Sigmoid colon (tissue), 7 donors: ENCODE measurements around the gene RELL1. TPM values are rescaled to one million over a fixed set of nuclear protein-coding genes. Genes with fewer than 3 reads are reported as not detected.

ENCODE experiments used
- DNase-seq: peaks from one replicate; pipeline ENCODE4 v3.0.0-alpha.2; 2019
- H3K27ac ChIP-seq, 4 donors: fragments of 200-600 bp; sonication (generic); one replicate each; pipeline ENCODE4 v1.5.1; 2016 to 2019; ENCODE audit warnings: mild to moderate bottlenecking in 1 of 4
- H3K27me3 ChIP-seq, 3 donors: fragments of 200-600 bp; sonication (generic); one replicate each; pipeline ENCODE4 v1.5.1; 2019; ENCODE audit warnings: mild to moderate bottlenecking in 1 of 3
- H3K36me3 ChIP-seq, 4 donors: fragments of 200-600 bp; sonication (generic); one replicate each; pipeline ENCODE4 v1.5.1; 2016 to 2019
- H3K4me1 ChIP-seq, 4 donors: fragments of 200-600 bp; sonication (generic); one replicate each; pipeline ENCODE4 v1.5.1; 2017 to 2019
- H3K4me3 ChIP-seq, 4 donors: fragments of 200-600 bp; sonication (generic); one replicate each; pipeline ENCODE4 v1.5.1; 2017 to 2019; ENCODE audit warnings: mild to moderate bottlenecking in 2 of 4, moderate library complexity in 1 of 4
- H3K9me3 ChIP-seq, 4 donors: fragments of 200-600 bp in 3 of 4; sonication (generic) in 3 of 4; one replicate each; pipeline versions ENCODE4 v1.5.1 to v1.6.1; 2013 to 2019
- EP300 ChIP-seq, 4 donors: sonication (generic); formaldehyde crosslinking; IDR thresholded peaks; one replicate each; pipeline ENCODE4 v1.6.1; 2017; ENCODE audit warnings: antibody characterized with exemption in 4 of 4
- POLR2A ChIP-seq, 2 donors: fragments of 450-650 bp; IDR thresholded peaks; one replicate each; pipeline ENCODE4 v1.6.1; 2016; ENCODE audit warnings: antibody characterized with exemption in 2 of 2, mild to moderate bottlenecking in 2 of 2, moderate library complexity in 2 of 2
- POLR2AphosphoS5 ChIP-seq, 4 donors: sonication (generic); formaldehyde crosslinking; IDR thresholded peaks; one replicate each; pipeline ENCODE4 v1.6.1; 2017; ENCODE audit warnings: antibody characterized with exemption in 4 of 4
- WGBS, 2 donors: extraction: QIAGEN DNeasy Blood & Tissue Kit; methylation state at CpG; one replicate each; pipeline ENCODE4 v1.1.7; 2013; 5-methylcytosine and 5-hydroxymethylcytosine counted together
- intact Hi-C: fragments of 100-400 bp; cut with DNase I; formaldehyde crosslinking; loops from one replicate; pipeline ENCODE4 v1.15.1; 2023
- polyA plus RNA-seq, 3 donors: library from polyadenylated mRNA; stranded (reverse); fragments of 200-250 nt; gene quantifications; one replicate each; pipeline ENCODE4 v1.2.3, GENCODE V29; 2013
- total RNA-seq, 4 donors: library from RNA; depleted of rRNA; stranded (reverse); fragments of >200 nt; gene quantifications; one replicate each; pipeline ENCODE4 v1.1.0, GENCODE V29; 2016
- TF ChIP-seq, protein P1 (sequence below), 4 experiments: fragments of 450-650 bp in 3 of 4; fragments of 200-600 bp in 1 of 4; IDR thresholded peaks; one replicate each; pipeline ENCODE4 v1.5.1; 2016 to 2019; ENCODE audit warnings: antibody characterized with exemption in 4 of 4, mild to moderate bottlenecking in 3 of 4, moderate library complexity in 2 of 4
- donor health status: healthy with polysubstance abuse.
- donor health status: Bipolar disorder and iron deficiency.
- donor health status: healthy.

The RELL1 gene
- total and polyA plus RNA-seq, 7 donors, result 4.2 to 63.2 (median 38.8) TPM

DNA sequence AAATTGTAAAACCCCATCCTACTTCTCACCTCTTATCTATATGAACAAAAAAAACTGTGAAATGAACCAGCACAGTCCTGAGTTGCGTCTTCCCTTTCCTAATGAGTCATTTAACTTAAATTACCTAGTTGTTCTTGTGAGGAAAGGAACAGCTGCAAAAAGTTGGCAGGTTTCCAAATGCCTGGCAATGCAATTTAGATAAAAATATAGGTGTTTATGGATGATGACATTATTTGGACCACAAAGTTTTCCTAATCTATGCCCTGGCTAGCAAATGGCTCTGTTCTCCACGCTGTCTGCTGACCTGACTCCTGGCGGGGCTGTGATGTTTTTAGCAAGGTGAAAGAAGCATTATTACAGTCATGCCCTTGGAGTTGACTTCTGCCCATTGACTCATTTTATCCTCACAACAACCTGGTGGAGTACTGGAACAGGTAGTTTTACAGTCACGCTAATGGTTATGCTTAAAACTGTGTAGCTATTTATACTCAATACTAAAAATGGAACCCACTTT lies 29.8 kb upstream of the RELL1 start:
- H3K4me3 ChIP-seq, result no peak overlapping the region
- no peaks in the 10 kb centered on the region for H3K4me1 ChIP-seq
- no peak for DNase-seq
- no peak overlapping the region for H3K27ac ChIP-seq
- no peaks in the 10 kb centered on the region for H3K27me3 ChIP-seq
- TF ChIP-seq EP300 (IDR thresholded peaks at IDR 0.05), result no peak
- 17 to 55% methylated on average over 4 of the region's 4 CpGs for WGBS, 2 donors
- no peaks in the 10 kb centered on the region for H3K9me3 ChIP-seq
- intact Hi-C loops, result no loop called here
- H3K36me3 ChIP-seq, result no peaks in the 10 kb centered on the region

DNA sequence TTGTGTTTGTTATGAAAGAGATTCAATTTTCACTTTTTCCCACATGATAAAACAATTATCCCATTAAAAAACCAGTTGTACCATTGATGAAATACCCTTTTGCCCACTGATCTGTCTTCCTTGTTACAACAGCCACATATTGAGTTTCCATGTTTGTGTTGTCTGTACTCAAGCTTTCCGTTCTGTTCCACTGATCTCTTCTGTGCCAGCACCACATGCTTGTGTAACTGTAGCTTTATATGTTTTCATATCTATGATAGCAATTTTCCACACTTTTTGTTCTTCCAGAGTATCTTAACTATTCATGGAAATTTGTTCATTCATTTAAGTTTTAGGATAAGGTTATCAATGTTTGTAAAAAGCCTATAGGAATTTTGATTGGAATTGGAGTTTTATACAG lies 24.3 kb upstream of the RELL1 start:
- DNase-seq, result no peak
- Histone ChIP-seq H3K36me3 (no peaks in the 10 kb centered on the region), H3K27ac (no peak overlapping the region), H3K4me3 (no peak overlapping the region), H3K9me3 (no peaks in the 10 kb centered on the region), H3K4me1 (no peaks in the 10 kb centered on the region), H3K27me3 (no peaks in the 10 kb centered on the region)
- 85 to 93% methylated on average over 1 of the region's 1 CpG for WGBS, 2 donors
- intact Hi-C loops, result no loop called here
- TF ChIP-seq POLR2A (IDR thresholded peaks at IDR 0.05) (no peak), EP300 (IDR thresholded peaks at IDR 0.05) (no peak), POLR2AphosphoS5 (IDR thresholded peaks at IDR 0.05) (no peak)
- TF ChIP-seq, protein P1, sequence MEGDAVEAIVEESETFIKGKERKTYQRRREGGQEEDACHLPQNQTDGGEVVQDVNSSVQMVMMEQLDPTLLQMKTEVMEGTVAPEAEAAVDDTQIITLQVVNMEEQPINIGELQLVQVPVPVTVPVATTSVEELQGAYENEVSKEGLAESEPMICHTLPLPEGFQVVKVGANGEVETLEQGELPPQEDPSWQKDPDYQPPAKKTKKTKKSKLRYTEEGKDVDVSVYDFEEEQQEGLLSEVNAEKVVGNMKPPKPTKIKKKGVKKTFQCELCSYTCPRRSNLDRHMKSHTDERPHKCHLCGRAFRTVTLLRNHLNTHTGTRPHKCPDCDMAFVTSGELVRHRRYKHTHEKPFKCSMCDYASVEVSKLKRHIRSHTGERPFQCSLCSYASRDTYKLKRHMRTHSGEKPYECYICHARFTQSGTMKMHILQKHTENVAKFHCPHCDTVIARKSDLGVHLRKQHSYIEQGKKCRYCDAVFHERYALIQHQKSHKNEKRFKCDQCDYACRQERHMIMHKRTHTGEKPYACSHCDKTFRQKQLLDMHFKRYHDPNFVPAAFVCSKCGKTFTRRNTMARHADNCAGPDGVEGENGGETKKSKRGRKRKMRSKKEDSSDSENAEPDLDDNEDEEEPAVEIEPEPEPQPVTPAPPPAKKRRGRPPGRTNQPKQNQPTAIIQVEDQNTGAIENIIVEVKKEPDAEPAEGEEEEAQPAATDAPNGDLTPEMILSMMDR (IDR thresholded peaks at IDR 0.05), result no peak

DNA sequence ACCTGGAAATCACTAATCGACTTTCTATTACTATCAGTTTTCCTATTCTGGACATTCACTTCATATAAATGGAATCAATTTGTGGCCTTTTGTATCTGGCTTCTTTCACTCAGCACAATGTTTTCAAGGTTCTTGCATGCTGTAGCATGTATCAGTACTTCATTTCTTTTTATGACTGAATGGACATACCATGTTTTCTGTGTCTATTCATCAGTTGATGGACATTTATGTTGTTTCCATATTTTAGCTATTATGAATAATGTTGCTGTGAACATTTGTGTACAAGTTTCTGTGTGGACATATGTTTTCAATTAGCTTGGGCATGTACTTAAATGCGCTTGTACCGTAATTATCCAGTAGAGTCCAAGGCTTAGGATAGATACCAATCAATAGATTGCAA lies 19.9 kb upstream of the RELL1 start:
- intact Hi-C loops, result no loop called here
- no peaks in the 10 kb centered on the region for H3K27me3 ChIP-seq
- DNase-seq, result no peak
- no peak for TF ChIP-seq EP300 (IDR thresholded peaks at IDR 0.05)
- no peak for TF ChIP-seq POLR2A (IDR thresholded peaks at IDR 0.05)
- no peak overlapping the region for H3K27ac ChIP-seq
- H3K4me3 ChIP-seq, result no peak overlapping the region
- H3K9me3 ChIP-seq, result no peaks in the 10 kb centered on the region
- no peaks in the 10 kb centered on the region for H3K4me1 ChIP-seq
- 94 to 95% methylated on average over 3 of the region's 3 CpGs for WGBS, 2 donors
- no peaks in the 10 kb centered on the region for H3K36me3 ChIP-seq

DNA sequence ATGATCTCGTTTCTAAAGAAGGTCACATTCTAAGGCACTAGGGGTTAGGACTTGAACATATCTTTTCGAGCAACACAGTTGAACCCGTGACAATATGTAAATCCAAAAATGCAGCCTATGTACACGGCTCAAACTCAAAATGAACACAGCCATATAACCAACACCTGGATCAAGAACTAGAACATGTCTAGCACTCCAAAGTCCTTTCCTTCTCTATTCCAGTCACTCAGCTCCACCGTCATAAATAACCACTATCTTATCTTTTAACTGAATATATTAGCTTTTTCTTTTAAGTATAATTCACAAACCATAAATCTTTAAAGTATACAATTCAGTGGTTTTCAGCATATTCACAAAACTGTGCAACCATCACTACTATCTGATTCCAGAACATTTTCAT lies 19.4 kb upstream of the RELL1 start:
- no peaks in the 10 kb centered on the region for H3K27me3 ChIP-seq
- no peaks in the 10 kb centered on the region for H3K4me1 ChIP-seq
- H3K27ac ChIP-seq, result no peak overlapping the region
- no peak overlapping the region for H3K4me3 ChIP-seq
- no peaks in the 10 kb centered on the region for H3K36me3 ChIP-seq
- no peak for DNase-seq
- WGBS, 2 donors, result 81 to 87% methylated on average over 5 of the region's 5 CpGs
- no peaks in the 10 kb centered on the region for H3K9me3 ChIP-seq
- intact Hi-C loops, result no loop called here
- TF ChIP-seq POLR2A (IDR thresholded peaks at IDR 0.05) (no peak), EP300 (IDR thresholded peaks at IDR 0.05) (no peak), POLR2AphosphoS5 (IDR thresholded peaks at IDR 0.05) (no peak)
- TF ChIP-seq, protein P1 (IDR thresholded peaks at IDR 0.05), result no peak

DNA sequence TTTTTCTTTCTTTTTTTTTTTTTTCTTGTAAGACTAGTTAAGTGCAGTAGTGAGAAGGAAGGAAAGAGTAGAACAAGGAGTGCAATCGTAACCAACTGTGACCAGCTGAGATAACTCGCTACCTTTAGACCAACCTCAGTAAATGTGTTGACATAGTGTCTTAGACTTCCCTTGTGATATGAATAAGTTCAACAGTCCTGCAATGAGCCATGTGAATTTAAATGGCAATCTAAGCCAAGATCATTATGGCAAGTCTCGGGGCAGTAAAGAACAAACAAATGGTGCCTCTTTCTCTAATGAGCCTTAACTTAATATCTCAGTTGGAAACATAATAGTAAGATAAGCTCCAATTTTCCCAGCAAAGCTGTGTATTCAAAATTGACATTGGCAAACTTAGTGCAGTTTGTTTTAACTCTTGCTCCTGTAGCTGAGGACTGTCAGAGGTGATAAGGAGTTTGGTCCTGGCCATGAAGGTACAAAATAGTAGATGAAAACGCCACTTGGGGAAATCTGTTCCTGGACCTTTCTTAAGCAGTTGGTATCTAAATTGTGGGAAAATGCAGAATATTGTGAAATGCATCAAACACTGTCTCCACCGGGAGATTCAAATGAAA lies 13.8 kb upstream of the RELL1 start:
- TF ChIP-seq, protein P1 (IDR thresholded peaks at IDR 0.05), result no peak
- TF ChIP-seq EP300 (IDR thresholded peaks at IDR 0.05) (no peak), POLR2AphosphoS5 (IDR thresholded peaks at IDR 0.05) (no peak), POLR2A (IDR thresholded peaks at IDR 0.05) (no peak)
- H3K36me3 ChIP-seq, result no peaks in the 10 kb centered on the region
- no peaks in the 10 kb centered on the region for H3K9me3 ChIP-seq
- no peak for DNase-seq
- no peak overlapping the region for H3K27ac ChIP-seq
- no peak overlapping the region for H3K4me3 ChIP-seq
- intact Hi-C loops, result no loop called here
- no peaks in the 10 kb centered on the region for H3K4me1 ChIP-seq
- H3K27me3 ChIP-seq, result no peaks in the 10 kb centered on the region
- WGBS, 2 donors, result 29 to 75% methylated on average over 5 of the region's 5 CpGs

DNA sequence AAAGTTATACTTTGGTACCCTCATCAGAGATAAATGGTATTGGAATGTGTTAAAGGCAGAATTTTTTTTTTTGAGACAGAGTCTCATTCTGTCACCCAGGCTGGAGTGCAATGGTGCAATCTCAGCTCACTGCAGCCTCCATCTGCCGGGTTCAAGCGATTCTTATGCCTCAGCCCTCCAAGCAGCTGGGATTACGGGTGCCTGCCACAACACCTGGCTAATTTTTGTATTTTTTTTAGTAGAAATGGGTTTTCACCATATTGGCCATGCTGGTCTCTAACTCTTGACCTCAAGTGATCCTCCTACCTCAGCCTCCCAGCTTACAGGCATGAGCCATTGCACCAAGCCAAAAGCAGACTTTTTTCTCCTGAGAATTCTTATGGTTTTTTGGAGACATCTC lies 11.4 kb upstream of the RELL1 start:
- Histone ChIP-seq H3K36me3 (no peaks in the 10 kb centered on the region), H3K4me1 (no peaks in the 10 kb centered on the region), H3K4me3 (no peak overlapping the region), H3K27me3 (no peaks in the 10 kb centered on the region), H3K27ac (no peak overlapping the region), H3K9me3 (peaks cover 0 to 5% (median 0%) of the 10 kb centered on the region in 4 donors)
- no peak for TF ChIP-seq POLR2AphosphoS5 (IDR thresholded peaks at IDR 0.05)
- no peak for TF ChIP-seq EP300 (IDR thresholded peaks at IDR 0.05)
- TF ChIP-seq POLR2A (IDR thresholded peaks at IDR 0.05), result no peak
- TF ChIP-seq, protein P1 (IDR thresholded peaks at IDR 0.05), result no peak
- no peak for DNase-seq
- intact Hi-C loops, result no loop called here
- 96% methylated on average over 3 of the region's 3 CpGs for WGBS, 2 donors
